ENCODE results near the gene HOMER2. TPM values are rescaled to one million over a fixed set of nuclear protein-coding genes. Genes with fewer than 3 reads are reported as not detected.

The HOMER2 gene
- total RNA-seq, 1 donor from 2014 or later: 48.5 TPM

GRCh38 chr15:82804575-82804949 is 148.0 kb downstream of the HOMER2 start:
- Histone ChIP-seq H3K27ac (replicated peaks) (peak overlapping the region; percentile 99), H3K4me1 (peaks cover 56% of the 10 kb centered on the region), H3K4me3 (peak overlapping the region; percentile 66), H3K27me3 (ENCODE audit: low read depth) (no peaks in the 10 kb centered on the region), H3K9me3 (replicated peaks) (no peaks in the 10 kb centered on the region), H3K36me3 (no peaks in the 10 kb centered on the region)
- DNase-seq: no peak
- TF ChIP-seq, protein P1, sequence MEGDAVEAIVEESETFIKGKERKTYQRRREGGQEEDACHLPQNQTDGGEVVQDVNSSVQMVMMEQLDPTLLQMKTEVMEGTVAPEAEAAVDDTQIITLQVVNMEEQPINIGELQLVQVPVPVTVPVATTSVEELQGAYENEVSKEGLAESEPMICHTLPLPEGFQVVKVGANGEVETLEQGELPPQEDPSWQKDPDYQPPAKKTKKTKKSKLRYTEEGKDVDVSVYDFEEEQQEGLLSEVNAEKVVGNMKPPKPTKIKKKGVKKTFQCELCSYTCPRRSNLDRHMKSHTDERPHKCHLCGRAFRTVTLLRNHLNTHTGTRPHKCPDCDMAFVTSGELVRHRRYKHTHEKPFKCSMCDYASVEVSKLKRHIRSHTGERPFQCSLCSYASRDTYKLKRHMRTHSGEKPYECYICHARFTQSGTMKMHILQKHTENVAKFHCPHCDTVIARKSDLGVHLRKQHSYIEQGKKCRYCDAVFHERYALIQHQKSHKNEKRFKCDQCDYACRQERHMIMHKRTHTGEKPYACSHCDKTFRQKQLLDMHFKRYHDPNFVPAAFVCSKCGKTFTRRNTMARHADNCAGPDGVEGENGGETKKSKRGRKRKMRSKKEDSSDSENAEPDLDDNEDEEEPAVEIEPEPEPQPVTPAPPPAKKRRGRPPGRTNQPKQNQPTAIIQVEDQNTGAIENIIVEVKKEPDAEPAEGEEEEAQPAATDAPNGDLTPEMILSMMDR (IDR thresholded peaks at IDR 0.05; ENCODE audit: borderline replicate concordance): no peak
- intact Hi-C loops (cut with micrococcal nuclease): no loop called here

DNA sequence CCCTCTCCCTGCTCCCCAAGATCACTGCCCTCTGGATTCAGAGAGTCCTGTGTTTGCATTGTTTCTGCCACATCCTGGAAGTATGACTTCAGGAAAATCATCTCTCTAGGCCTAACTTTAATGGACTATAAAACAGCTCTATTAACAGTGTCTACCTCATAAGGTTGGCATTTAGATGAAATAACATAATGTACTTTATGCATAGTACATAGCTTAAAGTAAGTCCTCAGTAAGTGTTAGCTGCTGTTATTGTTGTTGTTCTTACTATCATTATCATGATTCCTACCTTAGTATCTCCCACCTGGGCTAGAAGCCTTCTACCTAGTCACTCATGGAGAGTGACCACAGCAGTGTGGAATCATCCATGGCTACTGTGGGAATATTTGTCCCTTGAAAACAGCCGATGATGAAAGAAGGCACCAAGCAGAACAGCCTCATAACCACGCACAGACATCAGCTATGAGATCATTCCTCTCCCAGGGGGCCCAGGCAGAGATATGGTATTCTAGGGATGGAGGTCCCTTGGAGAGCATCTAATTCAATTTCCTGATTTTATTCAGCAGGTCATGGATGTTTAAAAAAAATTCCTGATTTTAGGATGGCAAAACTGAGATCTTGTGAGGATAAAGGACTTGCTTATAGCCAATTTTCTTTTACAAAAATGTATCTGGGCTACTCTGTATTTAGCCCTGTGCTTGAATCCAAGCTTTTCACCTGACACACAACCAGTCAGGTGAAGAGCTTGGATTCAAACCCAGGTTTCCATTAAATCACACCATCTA is 148.5 kb downstream of the HOMER2 start:
- H3K9me3 ChIP-seq (replicated peaks): no peaks in the 10 kb centered on the region
- H3K4me1 ChIP-seq: peaks cover 58% of the 10 kb centered on the region
- intact Hi-C loops (cut with micrococcal nuclease): no loop called here
- TF ChIP-seq, protein P1 (IDR thresholded peaks at IDR 0.05; ENCODE audit: borderline replicate concordance): no peak
- H3K36me3 ChIP-seq: no peaks in the 10 kb centered on the region
- no peaks in the 10 kb centered on the region for H3K27me3 ChIP-seq (ENCODE audit: low read depth)
- peak overlapping the region; percentile 66 for H3K4me3 ChIP-seq
- peak overlapping the region; percentile 99 for H3K27ac ChIP-seq (replicated peaks)
- no peak for DNase-seq

DNA sequence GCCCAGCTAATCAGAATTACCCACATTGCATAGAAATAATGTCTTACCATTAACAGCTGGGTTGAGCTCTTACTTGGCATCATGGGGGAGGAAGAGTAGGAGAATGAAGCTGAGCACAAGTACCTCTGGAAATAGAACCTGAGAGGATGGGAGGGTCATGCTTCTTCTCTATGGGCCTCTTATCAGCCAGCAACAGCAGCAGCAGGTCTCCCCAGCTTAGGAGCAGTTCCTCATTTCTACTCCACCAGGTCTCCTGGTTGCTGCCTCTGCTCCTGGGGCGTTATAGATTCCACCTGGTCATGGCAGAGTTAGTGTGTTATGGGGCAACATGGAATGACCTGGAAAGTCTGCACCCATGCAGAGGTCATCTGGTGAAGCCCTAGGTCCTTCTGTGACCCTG is 150.0 kb downstream of the HOMER2 start:
- H3K4me3 ChIP-seq: peak overlapping the region; percentile 66
- TF ChIP-seq, protein P1 (IDR thresholded peaks at IDR 0.05; ENCODE audit: borderline replicate concordance): no peak
- H3K36me3 ChIP-seq: no peaks in the 10 kb centered on the region
- H3K9me3 ChIP-seq (replicated peaks): no peaks in the 10 kb centered on the region
- peaks cover 57% of the 10 kb centered on the region for H3K4me1 ChIP-seq
- H3K27ac ChIP-seq (replicated peaks): peak overlapping the region; percentile 99
- intact Hi-C loops (cut with micrococcal nuclease): no loop called here
- DNase-seq: no peak
- H3K27me3 ChIP-seq (ENCODE audit: low read depth): no peaks in the 10 kb centered on the region

- peaks cover under 1% of the 10 kb centered on the region for H3K9me3 ChIP-seq (replicated peaks)
- intact Hi-C loops (cut with micrococcal nuclease): no loop called here
- no peak for DNase-seq
- H3K27ac ChIP-seq (replicated peaks): peak overlapping the region; percentile 55
- peak overlapping the region; percentile 66 for H3K4me3 ChIP-seq
- peaks cover 50% of the 10 kb centered on the region for H3K4me1 ChIP-seq
- TF ChIP-seq, protein P1 (IDR thresholded peaks at IDR 0.05; ENCODE audit: borderline replicate concordance): no peak
- H3K36me3 ChIP-seq: peaks cover 4% of the 10 kb centered on the region
- no peaks in the 10 kb centered on the region for H3K27me3 ChIP-seq (ENCODE audit: low read depth)
Observed at GRCh38 chr15:82799183-82799841, 153.2 kb downstream of the HOMER2 start.

Other genes with a start within 250 kb of the HOMER2 start
- gene AP3B2, start 242.8 kb downstream of the HOMER2 start, total RNA-seq: 0.80 TPM
- 108 TPM for gene FSD2, start 146.7 kb downstream of the HOMER2 start, total RNA-seq
- gene WHAMM, start 143.1 kb downstream of the HOMER2 start, total RNA-seq: 5.4 TPM
- 13.9 TPM for gene RAMAC, start 33.5 kb upstream of the HOMER2 start, total RNA-seq
- 10.4 TPM for gene C15orf40, start 58.9 kb upstream of the HOMER2 start, total RNA-seq
- 169 TPM for gene BTBD1, start 114.5 kb upstream of the HOMER2 start, total RNA-seq
- 4.7 TPM for gene TM6SF1, start 154.9 kb upstream of the HOMER2 start, total RNA-seq